ENCODE results near the gene IMMT. TPM values are rescaled to one million over a fixed set of nuclear protein-coding genes. Genes with fewer than 3 reads are reported as not detected.

The IMMT gene
- polyA plus RNA-seq, 4 donors = 69.2 to 82.1 (median 72.0) TPM

GRCh38 chr2:86239326-86239725, 44.1 kb upstream of the IMMT start:
- no peak overlapping the region for H3K27ac ChIP-seq (ENCODE audit: low read depth in 1 of 3, low read length in 2 of 3)
- no peaks in the 10 kb centered on the region for H3K9me3 ChIP-seq (ENCODE audit: control insufficient read depth in 2 of 2, insufficient read depth in 1 of 2, low read depth in 1 of 2, low read length in 1 of 2)
- no peak for FAIRE-seq
- H3K36me3 ChIP-seq (ENCODE audit: control insufficient read depth in 3 of 3, insufficient read depth in 2 of 3, low read depth in 1 of 3, low read length in 3 of 3) = peaks cover 0 to 21% (median 0%) of the 10 kb centered on the region in 3 donors
- DNase-seq = no peak
- H3K4me3 ChIP-seq (ENCODE audit: low read depth in 1 of 3, low read length in 3 of 3) = no peak overlapping the region
- 70 to 93% (median 87%) methylated on average over 4 of the region's 4 CpGs for WGBS, 3 donors
- H3K27me3 ChIP-seq (ENCODE audit: control insufficient read depth in 3 of 3, insufficient read depth in 3 of 3, low read length in 3 of 3) = no peaks in the 10 kb centered on the region
- peaks cover 0 to under 1% (median 0%) of the 10 kb centered on the region in 3 donors for H3K4me1 ChIP-seq (ENCODE audit: control insufficient read depth in 3 of 3, insufficient read depth in 2 of 3, low read depth in 1 of 3, low read length in 2 of 3)

DNA sequence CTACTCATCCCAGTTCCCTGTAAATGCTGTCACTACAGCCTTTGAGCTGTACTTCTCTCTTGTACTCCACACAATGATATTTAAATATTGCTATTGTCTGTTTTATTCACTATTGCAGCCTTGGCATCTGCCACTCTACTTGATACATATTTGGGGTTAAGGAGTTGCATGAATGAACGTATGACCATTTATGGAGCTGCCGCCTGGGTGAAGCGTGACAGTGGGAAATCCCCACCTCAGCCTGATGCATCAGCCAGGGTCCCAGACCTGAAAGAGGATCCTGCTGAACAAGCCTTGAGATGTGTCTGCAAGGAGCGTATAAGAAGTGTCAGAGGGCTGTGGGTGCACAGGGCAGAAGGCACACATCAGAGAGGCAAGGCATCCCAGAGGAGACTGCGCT, 43.1 kb upstream of the IMMT start:
- DNase-seq (no peak), FAIRE-seq (no peak)
- no peak overlapping the region for H3K27ac ChIP-seq (ENCODE audit: low read depth in 1 of 3, low read length in 2 of 3)
- H3K9me3 ChIP-seq (ENCODE audit: control insufficient read depth in 2 of 2, insufficient read depth in 1 of 2, low read depth in 1 of 2, low read length in 1 of 2) = no peaks in the 10 kb centered on the region
- peaks cover 0 to 21% (median 0%) of the 10 kb centered on the region in 3 donors for H3K36me3 ChIP-seq (ENCODE audit: control insufficient read depth in 3 of 3, insufficient read depth in 2 of 3, low read depth in 1 of 3, low read length in 3 of 3)
- WGBS, 3 donors = 69 to 97% (median 76%) methylated on average over 5 of the region's 5 CpGs
- H3K4me3 ChIP-seq (ENCODE audit: low read depth in 1 of 3, low read length in 3 of 3) = no peak overlapping the region
- H3K27me3 ChIP-seq (ENCODE audit: control insufficient read depth in 3 of 3, insufficient read depth in 3 of 3, low read length in 3 of 3) = no peaks in the 10 kb centered on the region
- H3K4me1 ChIP-seq (ENCODE audit: control insufficient read depth in 3 of 3, insufficient read depth in 2 of 3, low read depth in 1 of 3, low read length in 2 of 3) = no peaks in the 10 kb centered on the region

- 70 to 82% (median 75%) methylated on average over 5 of the region's 5 CpGs for WGBS, 3 donors
Measured at GRCh38 chr2:86237172-86237571, 41.9 kb upstream of the IMMT start.

GRCh38 chr2:86235196-86235980, 40.1 kb upstream of the IMMT start:
- WGBS, 3 donors = 83 to 85% (median 85%) methylated on average over 12 of the region's 12 CpGs

More at GRCh38 chr2:86237172-86237571, 41.9 kb upstream of the IMMT start:
- H3K36me3 ChIP-seq (ENCODE audit: control insufficient read depth in 3 of 3, insufficient read depth in 2 of 3, low read depth in 1 of 3, low read length in 3 of 3) = peaks cover 0 to 22% (median 0%) of the 10 kb centered on the region in 3 donors
- no peaks in the 10 kb centered on the region for H3K9me3 ChIP-seq (ENCODE audit: control insufficient read depth in 2 of 2, insufficient read depth in 1 of 2, low read depth in 1 of 2, low read length in 1 of 2)
- no peak overlapping the region for H3K4me3 ChIP-seq (ENCODE audit: low read depth in 1 of 3, low read length in 3 of 3)
- H3K27ac ChIP-seq (ENCODE audit: low read depth in 1 of 3, low read length in 2 of 3) = no peak overlapping the region
- H3K27me3 ChIP-seq (ENCODE audit: control insufficient read depth in 3 of 3, insufficient read depth in 3 of 3, low read length in 3 of 3) = no peaks in the 10 kb centered on the region
- H3K4me1 ChIP-seq (ENCODE audit: control insufficient read depth in 3 of 3, insufficient read depth in 2 of 3, low read depth in 1 of 3, low read length in 2 of 3) = no peaks in the 10 kb centered on the region
- DNase-seq (no peak), FAIRE-seq (no peak)

DNA sequence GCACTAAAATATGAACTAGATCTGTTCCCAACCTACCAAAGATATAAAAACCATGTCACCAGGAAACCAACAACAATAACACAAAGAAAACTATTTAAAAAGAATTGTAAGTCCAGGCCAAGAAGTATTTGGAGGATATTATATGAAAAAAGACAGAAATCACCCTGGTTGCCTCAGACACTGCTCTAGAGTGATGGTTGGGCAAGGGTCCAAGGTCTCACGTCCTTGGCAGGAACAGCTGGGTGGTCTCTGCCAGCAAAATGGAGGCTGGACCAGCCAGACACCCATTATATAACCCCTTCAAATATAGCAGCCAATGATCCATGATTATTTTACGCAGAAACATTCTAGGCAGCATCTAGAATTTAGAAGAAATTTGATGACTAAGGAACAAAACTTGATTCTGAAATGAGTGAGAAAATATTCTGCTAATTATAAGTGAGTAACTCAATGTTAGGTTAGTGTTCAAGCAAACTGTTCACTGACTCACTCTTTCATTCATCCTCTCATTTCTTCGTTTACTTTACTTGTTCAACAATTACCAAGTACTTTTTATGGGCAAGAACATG, 39.4 kb upstream of the IMMT start:
- peaks cover 0 to 30% (median 0%) of the 10 kb centered on the region in 3 donors for H3K36me3 ChIP-seq (ENCODE audit: control insufficient read depth in 3 of 3, insufficient read depth in 2 of 3, low read depth in 1 of 3, low read length in 3 of 3)
- DNase-seq (no peak), FAIRE-seq (no peak)
- H3K9me3 ChIP-seq (ENCODE audit: control insufficient read depth in 2 of 2, insufficient read depth in 1 of 2, low read depth in 1 of 2, low read length in 1 of 2) = no peaks in the 10 kb centered on the region
- 61 to 70% (median 70%) methylated on average over 3 of the region's 3 CpGs for WGBS, 3 donors
- H3K4me1 ChIP-seq (ENCODE audit: control insufficient read depth in 3 of 3, insufficient read depth in 2 of 3, low read depth in 1 of 3, low read length in 2 of 3) = no peaks in the 10 kb centered on the region
- no peak overlapping the region for H3K4me3 ChIP-seq (ENCODE audit: low read depth in 1 of 3, low read length in 3 of 3)
- H3K27ac ChIP-seq (ENCODE audit: low read depth in 1 of 3, low read length in 2 of 3) = no peak overlapping the region
- H3K27me3 ChIP-seq (ENCODE audit: control insufficient read depth in 3 of 3, insufficient read depth in 3 of 3, low read length in 3 of 3) = no peaks in the 10 kb centered on the region

More at GRCh38 chr2:86235196-86235980, 40.1 kb upstream of the IMMT start:
- Histone ChIP-seq H3K27me3 (ENCODE audit: control insufficient read depth in 3 of 3, insufficient read depth in 3 of 3, low read length in 3 of 3) (no peaks in the 10 kb centered on the region), H3K9me3 (ENCODE audit: control insufficient read depth in 2 of 2, insufficient read depth in 1 of 2, low read depth in 1 of 2, low read length in 1 of 2) (no peaks in the 10 kb centered on the region), H3K36me3 (ENCODE audit: control insufficient read depth in 3 of 3, insufficient read depth in 2 of 3, low read depth in 1 of 3, low read length in 3 of 3) (peaks cover 0 to 27% (median 0%) of the 10 kb centered on the region in 3 donors), H3K4me3 (ENCODE audit: low read depth in 1 of 3, low read length in 3 of 3) (no peak overlapping the region), H3K4me1 (ENCODE audit: control insufficient read depth in 3 of 3, insufficient read depth in 2 of 3, low read depth in 1 of 3, low read length in 2 of 3) (no peaks in the 10 kb centered on the region), H3K27ac (ENCODE audit: low read depth in 1 of 3, low read length in 2 of 3) (no peak overlapping the region)
- FAIRE-seq = no peak
- no peak for DNase-seq

GRCh38 chr2:86233436-86233835, 38.2 kb upstream of the IMMT start:
- WGBS, 3 donors = 70 to 72% (median 70%) methylated on average over 4 of the region's 4 CpGs
- Histone ChIP-seq H3K27me3 (ENCODE audit: control insufficient read depth in 3 of 3, insufficient read depth in 3 of 3, low read length in 3 of 3) (no peaks in the 10 kb centered on the region), H3K27ac (ENCODE audit: low read depth in 1 of 3, low read length in 2 of 3) (no peak overlapping the region), H3K9me3 (ENCODE audit: control insufficient read depth in 2 of 2, insufficient read depth in 1 of 2, low read depth in 1 of 2, low read length in 1 of 2) (no peaks in the 10 kb centered on the region), H3K4me1 (ENCODE audit: control insufficient read depth in 3 of 3, insufficient read depth in 2 of 3, low read depth in 1 of 3, low read length in 2 of 3) (peaks cover 0 to 7% (median 0%) of the 10 kb centered on the region in 3 donors), H3K36me3 (ENCODE audit: control insufficient read depth in 3 of 3, insufficient read depth in 2 of 3, low read depth in 1 of 3, low read length in 3 of 3) (peaks cover 0 to 29% (median 0%) of the 10 kb centered on the region in 3 donors), H3K4me3 (ENCODE audit: low read depth in 1 of 3, low read length in 3 of 3) (no peak overlapping the region)
- DNase-seq = no peak
- FAIRE-seq = no peak

GRCh38 chr2:86232910-86233309, 37.6 kb upstream of the IMMT start:
- Histone ChIP-seq H3K36me3 (ENCODE audit: control insufficient read depth in 3 of 3, insufficient read depth in 2 of 3, low read depth in 1 of 3, low read length in 3 of 3) (peaks cover 0 to 31% (median 0%) of the 10 kb centered on the region in 3 donors), H3K27ac (ENCODE audit: low read depth in 1 of 3, low read length in 2 of 3) (no peak overlapping the region), H3K4me1 (ENCODE audit: control insufficient read depth in 3 of 3, insufficient read depth in 2 of 3, low read depth in 1 of 3, low read length in 2 of 3) (peaks cover 0 to 7% (median 0%) of the 10 kb centered on the region in 3 donors), H3K27me3 (ENCODE audit: control insufficient read depth in 3 of 3, insufficient read depth in 3 of 3, low read length in 3 of 3) (no peaks in the 10 kb centered on the region), H3K4me3 (ENCODE audit: low read depth in 1 of 3, low read length in 3 of 3) (no peak overlapping the region), H3K9me3 (ENCODE audit: control insufficient read depth in 2 of 2, insufficient read depth in 1 of 2, low read depth in 1 of 2, low read length in 1 of 2) (no peaks in the 10 kb centered on the region)
- FAIRE-seq (no peak), DNase-seq (no peak)
- WGBS, 3 donors = 84 to 89% (median 85%) methylated on average over 6 of the region's 6 CpGs

- FAIRE-seq = no peak
- DNase-seq = no peak
- Histone ChIP-seq H3K4me3 (ENCODE audit: low read depth in 1 of 3, low read length in 3 of 3) (no peak overlapping the region), H3K4me1 (ENCODE audit: control insufficient read depth in 3 of 3, insufficient read depth in 2 of 3, low read depth in 1 of 3, low read length in 2 of 3) (peaks cover 0 to 7% (median 0%) of the 10 kb centered on the region in 3 donors), H3K27ac (ENCODE audit: low read depth in 1 of 3, low read length in 2 of 3) (no peak overlapping the region), H3K27me3 (ENCODE audit: control insufficient read depth in 3 of 3, insufficient read depth in 3 of 3, low read length in 3 of 3) (no peaks in the 10 kb centered on the region), H3K9me3 (ENCODE audit: control insufficient read depth in 2 of 2, insufficient read depth in 1 of 2, low read depth in 1 of 2, low read length in 1 of 2) (no peaks in the 10 kb centered on the region), H3K36me3 (ENCODE audit: control insufficient read depth in 3 of 3, insufficient read depth in 2 of 3, low read depth in 1 of 3, low read length in 3 of 3) (peaks cover 0 to 32% (median 0%) of the 10 kb centered on the region in 3 donors)
- WGBS, 3 donors = 81 to 90% (median 87%) methylated on average over 12 to 15 of the region's 15 CpGs
Measured at GRCh38 chr2:86232373-86232784, 37.1 kb upstream of the IMMT start.

All from small intestine (tissue), 7 donors.